Activated CD8-positive, alpha-beta T cell treated with anti-CD3 and anti-CD28 coated beads, Interleukin-2, amount 10 ng/mL, durations not matched to agents 7 days and 5 days (primary cell): ENCODE results near the gene DEFB132. TPM values are rescaled to one million over a fixed set of nuclear protein-coding genes. Genes with fewer than 3 reads are reported as not detected.
A peak's percentile ranks its signal among the peaks of the same experiment; 100 is the strongest.
"Not testable (repeated sequence)": the region's sequence is repeated elsewhere in the genome, so short reads cannot be mapped to it uniquely, and the experiment has no call there.

Experiments
- ATAC-seq: fragments of 150-1000 bp; cut with Tn5 transposase; one replicate; pipeline ENCODE4 v1.10.0; 2021; ENCODE audit warnings: moderate library complexity
- CTCF ChIA-PET: fragments of 350-600 bp; sonication (Branson Sonifier 250); formaldehyde crosslinking; loops from one replicate; lab custom pipeline; 2021; ENCODE audit warnings: antibody characterized with exemption; lab: Charles Lee
- POLR2A ChIA-PET: fragments of 350-600 bp; sonication (Branson Sonifier 250); formaldehyde crosslinking; loops from one replicate; lab custom pipeline; 2021; ENCODE audit warnings: antibody characterized with exemption; lab: Charles Lee
- DNase-seq: peaks from one replicate; pipeline ENCODE4 v3.0.0-alpha.2; 2020
- H3K27ac Mint-ChIP-seq: one replicate; pipeline ENCODE4 v1.8.0; 2021; ENCODE audit warnings: mild to moderate bottlenecking, mixed read lengths
- H3K27me3 Mint-ChIP-seq: one replicate; pipeline ENCODE4 v1.8.0; 2021; ENCODE audit warnings: low read depth, mixed read lengths
- H3K36me3 Mint-ChIP-seq: one replicate; pipeline ENCODE4 v1.8.0; 2021; ENCODE audit warnings: low read depth, mixed read lengths
- H3K4me1 Mint-ChIP-seq: one replicate; pipeline ENCODE4 v1.8.0; 2021; ENCODE audit warnings: low read depth, mixed read lengths
- H3K4me3 Mint-ChIP-seq: one replicate; pipeline ENCODE4 v1.8.0; 2021; ENCODE audit warnings: mild to moderate bottlenecking, mixed read lengths
- H3K9me3 Mint-ChIP-seq: one replicate; pipeline ENCODE4 v1.8.0; 2022; ENCODE audit warnings: mixed read lengths; ENCODE audit not compliant: insufficient read depth
- total RNA-seq, 2 experiments: library from RNA; stranded (reverse); gene quantifications; one replicate each; pipeline ENCODE4 v1.2.3, GENCODE V29; 2021

The DEFB132 gene
- total RNA-seq, result not detected

GRCh38 chr20:257419-257818 lies at the start of gene DEFB132:
Gene DEFB132, plus strand, starts transcription at chr20:257724. Its CDS starts 55 bp downstream, at chr20:257779.
- Mint-ChIP-seq H3K4me1 (peaks cover 10% of the 10 kb centered on the region), H3K9me3 (no peaks in the 10 kb centered on the region), H3K4me3 (no peak within 1 kb of the TSS), H3K27me3 (peaks cover 8% of the 10 kb centered on the region), H3K36me3 (no peaks in the 10 kb centered on the region), H3K27ac (peak within 1 kb of the TSS; percentile 18)
- ChIA-PET CTCF (interaction anchor here (2.1 kb wide), 1 partner anchor 9 kb away, joined by 9 read pairs; no protein-coding TSS in a partner anchor), POLR2A (no interaction called here)
- DNase-seq, result peak; percentile 18
- no peak for ATAC-seq

DNA sequence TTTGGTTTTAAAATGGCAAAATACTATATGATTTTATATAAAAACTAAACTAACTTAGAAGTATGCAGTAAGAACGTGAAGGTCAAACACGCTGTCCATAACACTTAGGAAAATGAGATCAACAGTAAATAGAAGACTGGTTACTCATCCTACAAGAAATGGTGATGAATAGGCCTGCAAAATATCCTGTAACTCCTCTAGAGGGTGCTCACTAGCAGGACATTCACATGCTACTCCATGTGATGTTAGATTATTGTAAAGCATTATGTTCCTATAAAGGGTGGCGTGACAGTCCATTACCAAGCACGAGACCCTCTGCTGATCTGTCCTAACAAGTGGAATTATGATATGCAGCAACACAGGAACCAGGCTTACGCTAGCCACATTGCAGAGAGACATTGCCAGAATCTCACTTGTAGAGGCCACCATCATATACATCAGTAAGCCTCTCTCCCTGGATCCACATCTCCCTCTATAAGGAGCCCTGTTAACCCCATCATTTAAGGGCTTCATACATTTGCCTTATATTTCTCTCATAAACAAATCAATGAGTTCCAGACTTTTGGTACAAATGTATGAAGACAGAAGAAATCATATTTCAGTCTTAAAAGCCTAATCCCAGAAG lies 48.5 kb upstream of the DEFB132 start:
- Mint-ChIP-seq H3K27me3 (peaks cover 14% of the 10 kb centered on the region), H3K4me3 (no peak overlapping the region), H3K27ac (no peak overlapping the region), H3K36me3 (no peaks in the 10 kb centered on the region), H3K9me3 (no peaks in the 10 kb centered on the region), H3K4me1 (no peaks in the 10 kb centered on the region)
- ChIA-PET CTCF (interaction anchor here (1.0 to 3.3 kb wide), 6 partner anchors 10 to 122 kb away, joined by 4 to 31 read pairs (median 10); no protein-coding TSS in a partner anchor), POLR2A (no interaction called here)
- DNase-seq (peak; percentile 34), ATAC-seq (peak; percentile 82)

DNA sequence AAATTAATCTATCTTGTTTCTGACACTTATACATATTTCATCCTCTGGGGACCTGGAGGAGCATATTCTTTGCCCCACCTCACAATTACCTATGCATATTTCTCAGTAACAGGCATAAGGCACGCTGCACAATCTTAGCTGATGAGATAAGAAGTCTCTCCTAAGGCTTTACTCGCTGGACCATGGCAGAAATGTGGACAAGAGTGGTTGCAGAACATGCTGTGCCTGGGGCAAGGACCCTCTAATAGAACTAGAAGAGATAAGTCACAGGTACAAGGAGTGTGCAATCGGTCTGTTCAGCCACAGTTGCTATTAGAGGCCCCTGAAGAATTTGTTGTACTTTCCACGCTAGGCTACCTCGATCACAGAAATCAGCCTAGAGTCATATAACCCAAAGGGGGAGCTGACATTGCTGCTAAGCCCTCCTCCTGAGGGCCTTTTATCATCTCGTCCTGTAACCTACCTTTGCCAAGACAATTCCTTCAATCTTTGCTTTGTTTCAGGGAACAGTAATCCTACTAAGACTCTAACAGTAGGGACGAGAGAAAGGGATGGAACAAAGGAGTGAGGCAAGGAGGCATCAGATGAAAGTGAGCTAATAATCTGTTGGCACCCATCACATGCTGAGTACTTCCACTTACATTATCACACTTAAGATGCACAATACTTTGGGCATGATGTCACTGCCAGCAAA lies 46.6 kb upstream of the DEFB132 start:
- no peaks in the 10 kb centered on the region for H3K9me3 Mint-ChIP-seq
- DNase-seq (no peak), ATAC-seq (no peak)
- CTCF ChIA-PET, result interaction anchor here (1.4 to 3.3 kb wide), 3 partner anchors 9 to 120 kb away, joined by 5 to 22 read pairs (median 11); no protein-coding TSS in a partner anchor
- POLR2A ChIA-PET, result interaction anchor here (0.7 kb wide), 1 partner anchor 55 kb away, joined by 3 read pairs; no protein-coding TSS in a partner anchor
- no peaks in the 10 kb centered on the region for H3K36me3 Mint-ChIP-seq
- peaks cover 7% of the 10 kb centered on the region for H3K27me3 Mint-ChIP-seq
- no peak overlapping the region for H3K4me3 Mint-ChIP-seq
- H3K27ac Mint-ChIP-seq, result no peak overlapping the region
- H3K4me1 Mint-ChIP-seq, result no peaks in the 10 kb centered on the region

- DNase-seq (no peak), ATAC-seq (no peak)
- no peaks in the 10 kb centered on the region for H3K4me1 Mint-ChIP-seq
- no peaks in the 10 kb centered on the region for H3K36me3 Mint-ChIP-seq
- CTCF ChIA-PET, result interaction anchor here (1.5 to 1.9 kb wide), 3 partner anchors 44 to 52 kb away, joined by 4 to 9 read pairs (median 7); no protein-coding TSS in a partner anchor
- no peak overlapping the region for H3K4me3 Mint-ChIP-seq
- H3K9me3 Mint-ChIP-seq, result no peaks in the 10 kb centered on the region
- no peak overlapping the region for H3K27ac Mint-ChIP-seq
- peaks cover 10% of the 10 kb centered on the region for H3K27me3 Mint-ChIP-seq
- POLR2A ChIA-PET, result no interaction called here
Measured at GRCh38 chr20:214383-214782, 43.1 kb upstream of the DEFB132 start.

GRCh38 chr20:215796-216195 lies 41.7 kb upstream of the DEFB132 start:
- Mint-ChIP-seq H3K9me3 (no peaks in the 10 kb centered on the region), H3K36me3 (no peaks in the 10 kb centered on the region), H3K4me3 (no peak overlapping the region), H3K27ac (no peak overlapping the region), H3K27me3 (peaks cover 19% of the 10 kb centered on the region), H3K4me1 (no peaks in the 10 kb centered on the region)
- DNase-seq, result no peak
- CTCF ChIA-PET, result interaction anchor here (0.7 to 1.9 kb wide), 3 partner anchors 22 to 50 kb away, joined by 3 to 9 read pairs (median 4); no protein-coding TSS in a partner anchor
- POLR2A ChIA-PET, result no interaction called here
- ATAC-seq, result no peak

DNA sequence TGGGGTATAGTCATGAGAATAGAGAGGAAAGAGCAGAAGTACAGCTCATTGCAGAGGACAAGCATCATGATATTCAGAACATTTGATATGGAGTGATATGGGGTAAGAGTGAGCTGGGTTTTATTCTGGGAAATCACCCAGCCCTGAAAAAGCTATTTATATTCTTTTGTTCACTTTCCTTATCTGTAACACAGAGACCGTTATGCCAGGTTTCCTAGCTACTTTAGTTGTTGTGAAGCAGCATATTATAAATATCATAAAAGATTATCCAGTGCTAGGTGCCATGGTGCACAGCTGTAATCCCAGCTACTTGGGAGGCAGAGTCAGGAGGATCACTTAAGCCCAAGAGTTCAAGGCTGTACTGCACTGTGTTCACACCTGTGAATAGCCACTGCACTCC lies 40.3 kb upstream of the DEFB132 start:
- Mint-ChIP-seq H3K27ac (no peak overlapping the region), H3K36me3 (no peaks in the 10 kb centered on the region), H3K27me3 (peaks cover 22% of the 10 kb centered on the region), H3K4me1 (no peaks in the 10 kb centered on the region), H3K9me3 (no peaks in the 10 kb centered on the region), H3K4me3 (no peak overlapping the region)
- no peak for DNase-seq
- no peak for ATAC-seq
- CTCF ChIA-PET, result interaction anchor here (1.5 kb wide), 1 partner anchor 49 kb away, joined by 10 read pairs; no protein-coding TSS in a partner anchor
- POLR2A ChIA-PET, result no interaction called here

GRCh38 chr20:219290-220115 lies 38.0 kb upstream of the DEFB132 start:
- ChIA-PET POLR2A (no interaction called here), CTCF (interaction anchor here (1.0 to 1.7 kb wide), 5 partner anchors 10 to 111 kb away, joined by 3 to 11 read pairs (median 5); no protein-coding TSS in a partner anchor)
- Mint-ChIP-seq H3K36me3 (no peaks in the 10 kb centered on the region), H3K4me1 (no peaks in the 10 kb centered on the region), H3K9me3 (no peaks in the 10 kb centered on the region), H3K27ac (no peak overlapping the region), H3K27me3 (peaks cover 30% of the 10 kb centered on the region), H3K4me3 (no peak overlapping the region)
- ATAC-seq (no peak), DNase-seq (no peak)

GRCh38 chr20:221258-221830 lies 36.2 kb upstream of the DEFB132 start:
- POLR2A ChIA-PET, result no interaction called here
- Mint-ChIP-seq H3K27me3 (peaks cover 34% of the 10 kb centered on the region), H3K36me3 (no peaks in the 10 kb centered on the region)

DNA sequence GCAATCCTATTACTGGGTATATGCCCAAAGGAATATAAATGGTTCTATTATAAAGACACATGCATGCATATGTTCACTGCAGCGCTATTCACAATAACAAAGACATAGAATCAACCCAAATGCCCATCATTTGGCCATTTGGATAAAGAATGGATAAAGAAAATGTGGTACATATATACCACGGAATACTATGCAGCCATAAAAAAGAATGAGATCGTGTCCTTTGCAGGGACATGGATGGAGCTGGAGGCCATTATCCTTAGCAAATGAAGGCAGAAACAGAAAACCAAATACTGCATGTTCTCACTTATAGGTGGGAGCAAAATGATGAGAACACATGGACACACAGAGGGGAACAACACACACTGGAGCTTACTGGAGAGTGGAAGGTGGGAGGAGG lies 31.6 kb upstream of the DEFB132 start:
- ATAC-seq, H3K4me3 Mint-ChIP-seq, H3K27ac Mint-ChIP-seq, H3K36me3 Mint-ChIP-seq, DNase-seq, H3K9me3 Mint-ChIP-seq: not testable (repeated sequence)
- ChIA-PET CTCF (interaction anchor here (2.1 to 3.0 kb wide), 2 partner anchors 40 to 103 kb away, joined by 5 to 19 read pairs; no protein-coding TSS in a partner anchor), POLR2A (interaction anchor here (1.1 kb wide), 1 partner anchor 12 kb away, joined by 3 read pairs; no protein-coding TSS in a partner anchor)
- Mint-ChIP-seq H3K4me1 (peaks cover 27% of the 10 kb centered on the region), H3K27me3 (peaks cover 20% of the 10 kb centered on the region)

More at GRCh38 chr20:221258-221830, 36.2 kb upstream of the DEFB132 start:
- Mint-ChIP-seq H3K9me3 (no peaks in the 10 kb centered on the region), H3K4me3 (no peak overlapping the region), H3K4me1 (peaks cover 6% of the 10 kb centered on the region), H3K27ac (no peak overlapping the region)
- DNase-seq (no peak), ATAC-seq (no peak)
- CTCF ChIA-PET, result no interaction called here

DNA sequence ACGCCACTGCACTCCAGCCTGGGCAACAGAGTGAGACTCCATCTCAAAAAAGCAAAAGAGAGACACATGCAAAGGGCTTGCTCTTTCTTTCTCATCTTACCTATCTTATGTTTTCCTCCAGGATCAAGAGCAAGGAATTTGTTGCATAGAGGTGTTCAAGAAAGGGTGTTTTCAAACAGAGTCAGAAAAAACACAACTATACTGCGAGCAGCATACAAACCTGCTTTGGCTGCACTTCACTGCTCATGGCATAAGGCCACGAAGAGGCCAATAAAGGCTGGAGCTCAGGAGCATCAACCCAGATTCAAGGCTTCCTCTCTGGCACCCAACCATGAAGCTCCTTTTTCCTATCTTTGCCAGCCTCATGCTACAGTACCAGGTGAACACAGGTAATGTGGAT lies 30.6 kb upstream of the DEFB132 start, which contains the start of gene DEFB129:
Gene DEFB129 (plus strand): TSS at position 301 of the 400 bp plus-strand sequence. CDS start 31 bp downstream, at position 332.
- H3K4me3 Mint-ChIP-seq, result no peak within 1 kb of the TSS
- CTCF ChIA-PET, result interaction anchor here (1.1 to 3.0 kb wide), 8 partner anchors 11 to 419 kb away, joined by 3 to 19 read pairs (median 6); no protein-coding TSS in a partner anchor
- H3K27ac Mint-ChIP-seq, result no peak within 1 kb of the TSS
- DNase-seq, result no peak
- peaks cover 27% of the 10 kb centered on the region for H3K4me1 Mint-ChIP-seq
- POLR2A ChIA-PET, result interaction anchor here (0.6 to 1.1 kb wide), 3 partner anchors 11 to 102 kb away, joined by 3 to 4 read pairs (median 3); no protein-coding TSS in a partner anchor
- peaks cover 17% of the 10 kb centered on the region for H3K27me3 Mint-ChIP-seq
- ATAC-seq, result no peak
- no peaks in the 10 kb centered on the region for H3K36me3 Mint-ChIP-seq
- no peaks in the 10 kb centered on the region for H3K9me3 Mint-ChIP-seq
